Melanocyte of skin (primary cell): ENCODE measurements around the gene ARMC12. TPM values are rescaled to one million over a fixed set of nuclear protein-coding genes. Genes with fewer than 3 reads are reported as not detected.

Source experiments
- total RNA-seq, 2 donors: library from RNA; depleted of rRNA; stranded (reverse); fragments of >200 nt; gene quantifications; 2 replicates each; pipeline ENCODE4 v1.2.3, GENCODE V29; 2012

Gene ARMC12, protein sequence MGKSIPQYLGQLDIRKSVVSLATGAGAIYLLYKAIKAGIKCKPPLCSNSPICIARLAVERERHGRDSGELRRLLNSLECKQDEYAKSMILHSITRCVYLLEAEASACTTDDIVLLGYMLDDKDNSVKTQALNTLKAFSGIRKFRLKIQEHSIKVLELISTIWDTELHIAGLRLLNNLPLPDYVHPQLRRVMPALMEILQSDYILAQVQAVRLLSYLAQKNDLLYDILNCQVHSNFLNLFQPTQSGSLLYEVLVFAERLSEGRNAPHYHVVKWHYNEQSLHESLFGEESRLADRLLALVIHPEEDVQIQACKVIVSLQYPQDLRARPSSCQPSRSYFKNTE
- total RNA-seq, result under 1 TPM in 1 of 2 donors, not detected in 1; 0.33 TPM

DNA sequence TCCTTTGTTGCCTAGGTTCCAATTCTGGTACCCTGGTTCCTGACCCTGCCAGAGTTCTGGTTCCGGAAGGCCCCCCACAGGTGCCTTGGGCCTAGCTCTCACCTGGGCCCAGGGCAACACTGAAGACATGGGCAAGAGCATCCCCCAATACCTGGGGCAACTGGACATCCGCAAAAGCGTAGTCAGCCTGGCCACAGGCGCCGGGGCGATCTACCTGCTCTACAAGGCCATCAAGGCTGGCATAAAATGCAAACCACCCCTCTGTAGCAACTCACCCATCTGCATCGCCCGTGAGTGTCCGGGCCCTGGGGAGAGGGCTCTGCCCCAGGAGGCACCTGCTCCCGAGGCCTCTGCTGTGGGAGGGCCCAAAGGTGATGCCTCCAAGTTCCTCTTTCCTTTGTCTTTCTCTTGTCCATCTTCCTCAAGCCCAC lies at the start of gene ARMC12:
Gene ARMC12 (plus strand): TSS at position 51 of the 431 bp plus-strand sequence. CDS start 77 bp downstream, at position 128.

DNA sequence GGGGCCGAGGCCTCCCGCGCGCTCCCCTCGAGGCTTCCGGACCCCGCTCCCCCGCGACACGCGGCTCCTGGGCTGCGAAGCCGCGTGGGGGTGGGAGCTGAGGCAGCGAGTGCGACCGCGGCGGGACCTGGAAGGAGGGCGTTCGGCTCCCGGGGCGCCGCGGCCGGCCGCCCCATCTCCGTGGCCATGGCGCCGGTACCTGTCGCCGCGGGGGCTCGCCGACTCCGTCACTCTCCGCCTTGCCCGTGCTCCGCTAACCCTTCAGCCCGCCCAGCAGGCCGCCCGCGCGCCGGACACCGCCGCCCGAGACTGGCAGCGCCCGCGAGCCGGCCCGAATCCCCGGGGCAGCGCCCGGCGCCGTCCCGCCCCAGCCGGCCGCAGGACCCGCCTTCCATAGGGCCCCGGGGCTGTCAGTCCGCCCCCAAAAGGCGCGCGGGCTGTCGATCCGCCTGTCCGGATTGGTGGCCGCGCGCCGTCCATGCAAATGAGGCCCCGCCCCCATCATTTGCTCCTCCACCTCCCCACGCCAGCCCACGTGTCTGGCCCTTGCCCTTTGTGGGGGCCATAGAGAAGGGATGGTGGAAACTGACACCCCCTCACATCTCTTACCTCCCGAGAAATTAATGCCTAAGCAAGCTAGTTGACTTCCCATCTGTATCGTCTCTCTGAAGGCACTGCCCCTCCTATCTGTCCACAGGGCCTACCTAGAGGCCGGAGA lies 48.1 kb upstream of the ARMC12 start, which contains the start of gene FKBP5:
Gene FKBP5 (minus strand): TSS at position 311 of the 718 bp plus-strand sequence. CDS start 46,091 bp downstream, outside the sequence.

DNA sequence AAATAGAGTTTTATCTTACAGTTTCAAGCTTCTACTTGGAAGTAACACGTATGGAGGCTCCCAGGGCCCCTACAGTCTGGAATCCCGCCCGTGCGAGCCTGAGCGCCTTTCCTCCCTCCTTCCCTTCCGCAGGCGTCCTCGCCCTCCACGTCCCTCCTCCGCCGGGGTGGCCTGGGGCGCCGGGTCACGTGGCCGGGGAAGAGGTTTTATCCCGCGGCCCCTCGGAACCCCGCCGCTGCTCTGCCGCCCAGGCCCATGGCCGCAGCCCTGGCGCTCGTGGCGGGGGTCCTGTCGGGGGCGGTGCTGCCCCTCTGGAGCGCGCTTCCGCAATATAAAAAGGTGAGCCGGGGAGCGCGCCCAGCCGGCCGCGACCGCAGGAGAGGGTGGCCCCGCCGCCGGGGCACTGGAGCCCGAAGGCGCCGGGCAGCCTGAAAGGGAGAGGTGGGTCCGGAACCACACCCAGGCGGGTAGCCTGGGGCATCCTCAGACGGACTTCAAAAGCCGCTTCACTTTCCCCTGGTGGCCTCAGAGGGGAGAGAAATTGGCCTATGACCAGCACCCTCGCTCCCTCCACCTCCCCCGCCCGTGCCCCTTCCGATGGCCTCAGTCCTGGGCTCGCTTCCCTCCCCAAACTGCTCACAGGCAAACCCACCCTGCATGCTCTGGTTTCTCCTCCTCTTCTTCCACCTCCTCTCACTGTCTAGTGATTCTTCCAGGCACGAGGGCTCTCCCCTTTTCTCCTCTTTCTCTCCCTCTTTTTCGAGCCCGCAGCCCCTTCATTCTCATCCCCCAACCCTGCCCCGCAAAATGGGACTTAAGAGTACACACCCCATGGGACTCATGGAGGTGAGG lies 39.8 kb downstream of the ARMC12 start, which contains the start of gene CLPSL2:
Gene CLPSL2 (plus strand): TSS at position 235 of the 852 bp plus-strand sequence. CDS start 21 bp downstream, at position 256.

DNA sequence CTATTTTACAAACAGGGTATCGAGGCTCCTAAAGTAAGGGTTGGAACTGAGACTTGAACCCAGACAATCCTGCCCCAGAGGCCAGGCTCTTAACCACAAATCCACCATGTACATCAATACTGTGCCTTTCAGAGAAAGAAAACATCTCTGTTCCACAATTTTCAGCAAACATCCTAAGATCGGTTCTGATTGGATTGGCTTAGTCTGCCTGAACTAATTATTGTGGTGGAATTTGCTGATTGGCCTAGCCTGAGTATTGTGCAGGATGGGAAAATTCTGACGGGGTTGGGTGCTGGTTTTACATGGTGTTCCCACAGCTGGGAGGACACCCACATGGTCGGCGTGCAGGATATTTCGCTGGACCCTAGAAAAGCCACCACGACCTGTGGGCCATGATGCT lies 43.9 kb downstream of the ARMC12 start, which contains the start of gene CLPSL1:
Gene CLPSL1 (plus strand): TSS at position 301 of the 400 bp plus-strand sequence. CDS start 92 bp downstream, at position 393.

Other genes starting within 250 kb of the ARMC12 start
- 1 to 10 TPM; 4.1 to 5.0 TPM for gene TEAD3, start 240.0 kb upstream of the ARMC12 start, total RNA-seq
- not detected for gene TULP1, start 224.1 kb upstream of the ARMC12 start, total RNA-seq
- 10 to 100 TPM; 12.4 to 15.3 TPM for gene FKBP5, start 48.1 kb upstream of the ARMC12 start, total RNA-seq
- not detected for gene CLPSL2, start 39.6 kb downstream of the ARMC12 start, total RNA-seq
- gene CLPSL1, start 44.0 kb downstream of the ARMC12 start, total RNA-seq, result not detected
- not detected for gene CLPS, start 60.3 kb downstream of the ARMC12 start, total RNA-seq
- gene LHFPL5, start 68.3 kb downstream of the ARMC12 start, total RNA-seq, result not detected
- 10 to 100 TPM; 37.5 to 68.3 TPM for gene SRPK1, start 184.1 kb downstream of the ARMC12 start, total RNA-seq